Skeletal muscle cell (primary cell): ENCODE results near the gene DNAH6.

ENCODE experiments used
- DNase-seq: peaks from one replicate; pipeline ENCODE4 v3.0.0-alpha.2; 2010; ENCODE audit warnings: low read depth
- H3K4me3 ChIP-seq: 2 replicates; pipeline ENCODE4 v1.5.1; 2011; ENCODE audit warnings: low read depth, mild to moderate bottlenecking, control low read depth, low read length, moderate library complexity

DNAH6 gene

GRCh38 chr2:84669122-84669521, 152.8 kb downstream of the DNAH6 start:
- no peak for DNase-seq
- no peak overlapping the region for H3K4me3 ChIP-seq

DNA sequence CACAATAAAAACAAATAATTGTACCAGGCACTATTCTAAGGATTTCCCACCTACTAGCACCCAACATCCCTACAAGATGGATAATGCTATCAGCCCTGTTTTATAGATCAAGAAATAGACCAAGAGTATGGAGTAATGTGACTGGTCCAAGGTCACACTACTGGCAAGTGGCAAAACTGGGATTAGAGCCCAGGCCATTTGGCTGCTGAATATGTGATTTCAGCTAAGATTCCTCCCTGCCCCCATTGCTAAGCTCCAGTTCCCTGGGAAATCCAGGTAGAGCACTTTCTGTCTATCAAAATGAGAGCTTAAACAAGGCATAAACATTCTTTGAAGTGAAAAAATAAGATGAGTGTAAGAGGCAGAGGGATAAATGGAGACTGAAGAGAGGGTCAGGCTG, 157.8 kb downstream of the DNAH6 start:
- DNase-seq, result no peak
- no peak overlapping the region for H3K4me3 ChIP-seq

GRCh38 chr2:84674586-84674985, 158.3 kb downstream of the DNAH6 start:
- H3K4me3 ChIP-seq, result no peak overlapping the region
- no peak for DNase-seq

- H3K4me3 ChIP-seq, result no peak overlapping the region
- DNase-seq, result peak; percentile 26
Observed at GRCh38 chr2:84676295-84676694, 160.0 kb downstream of the DNAH6 start.

DNA sequence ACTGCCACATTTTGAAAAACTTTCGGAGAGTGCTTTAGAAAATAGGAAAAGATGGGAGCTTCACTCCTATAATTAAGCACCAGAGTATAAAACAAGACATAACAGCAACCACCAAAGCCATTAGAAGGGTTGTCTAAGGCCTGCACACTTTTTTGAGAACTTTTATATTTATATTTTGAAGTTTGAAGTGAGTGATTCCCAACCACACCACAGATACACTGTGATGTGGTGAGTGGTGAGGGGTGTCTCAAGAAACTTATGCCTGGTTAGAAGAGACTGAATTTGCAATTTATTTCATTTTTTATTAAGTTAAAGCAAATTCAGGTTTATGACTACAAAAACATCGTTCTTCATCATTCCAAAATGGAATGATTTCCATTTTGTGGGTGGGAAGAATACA, 161.9 kb downstream of the DNAH6 start:
- no peak overlapping the region for H3K4me3 ChIP-seq
- no peak for DNase-seq

- H3K4me3 ChIP-seq, result no peak overlapping the region
- DNase-seq, result no peak
Observed at GRCh38 chr2:84686783-84687476, 170.6 kb downstream of the DNAH6 start.

GRCh38 chr2:84687498-84688149, 171.3 kb downstream of the DNAH6 start:
- H3K4me3 ChIP-seq, result no peak overlapping the region
- no peak for DNase-seq

GRCh38 chr2:84690225-84690624, 173.9 kb downstream of the DNAH6 start:
- H3K4me3 ChIP-seq, result no peak overlapping the region
- DNase-seq, result no peak

- DNase-seq, result no peak
- no peak overlapping the region for H3K4me3 ChIP-seq
Observed at GRCh38 chr2:84694088-84694622, 177.9 kb downstream of the DNAH6 start.

DNA sequence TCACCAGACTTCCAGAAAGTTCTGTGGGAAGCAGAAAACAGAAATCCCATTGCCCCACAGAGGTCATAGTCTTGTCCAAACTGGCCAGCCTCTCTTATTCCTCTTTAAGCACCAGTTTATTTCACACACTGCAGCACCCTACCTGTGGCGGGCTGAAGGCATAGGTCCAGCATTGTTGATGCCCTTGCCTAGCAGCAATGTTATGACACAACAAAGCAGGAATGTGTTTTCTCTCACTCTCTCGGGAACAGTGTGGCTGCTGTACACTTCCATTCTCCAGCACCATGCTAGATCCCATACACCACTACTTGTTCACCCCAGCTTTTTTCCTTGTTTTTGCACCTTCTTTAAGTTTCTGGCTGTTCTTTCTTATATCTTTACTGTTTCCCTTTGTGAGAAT, 181.6 kb downstream of the DNAH6 start:
- DNase-seq, result no peak
- no peak overlapping the region for H3K4me3 ChIP-seq

DNA sequence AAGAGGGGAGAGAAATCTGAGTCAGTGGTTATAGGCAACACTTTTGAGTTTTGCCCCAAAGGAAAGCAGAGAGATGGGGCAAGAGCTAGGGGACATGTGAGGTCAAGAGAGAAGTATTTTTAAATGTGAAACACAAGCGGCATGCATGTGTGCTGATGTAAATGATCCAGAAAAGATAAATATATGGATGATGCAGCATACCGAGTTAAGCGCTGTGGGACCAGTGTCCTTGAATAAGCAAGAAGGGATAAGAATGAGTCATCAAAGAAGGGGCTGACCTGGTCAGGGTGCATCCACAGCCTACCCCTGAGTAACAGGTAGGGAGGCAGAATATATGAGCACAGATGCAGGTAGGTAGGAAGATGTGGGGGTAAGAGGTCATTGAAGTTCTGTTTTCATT, 183.7 kb downstream of the DNAH6 start:
- no peak overlapping the region for H3K4me3 ChIP-seq
- DNase-seq, result no peak

DNA sequence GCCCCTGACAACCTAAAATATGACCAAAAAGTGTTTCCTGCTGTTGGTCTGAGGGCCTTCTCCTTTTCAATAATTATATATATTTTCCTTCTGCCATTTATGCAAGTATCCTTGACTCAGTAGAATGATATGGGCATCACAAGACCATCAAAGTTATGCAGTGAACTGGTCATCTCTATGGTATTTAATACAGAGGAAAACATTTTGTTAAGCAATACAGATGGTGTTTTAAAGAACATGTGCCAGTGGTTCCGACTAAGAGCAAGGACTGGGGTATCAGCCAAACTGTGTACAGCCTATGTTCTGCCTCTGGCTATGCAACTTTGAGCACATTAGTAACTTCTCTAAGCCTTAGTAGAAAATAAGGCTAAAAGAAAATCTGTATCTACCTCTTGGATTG, 185.6 kb downstream of the DNAH6 start:
- peak; percentile 78 for DNase-seq
- H3K4me3 ChIP-seq, result no peak overlapping the region

DNA sequence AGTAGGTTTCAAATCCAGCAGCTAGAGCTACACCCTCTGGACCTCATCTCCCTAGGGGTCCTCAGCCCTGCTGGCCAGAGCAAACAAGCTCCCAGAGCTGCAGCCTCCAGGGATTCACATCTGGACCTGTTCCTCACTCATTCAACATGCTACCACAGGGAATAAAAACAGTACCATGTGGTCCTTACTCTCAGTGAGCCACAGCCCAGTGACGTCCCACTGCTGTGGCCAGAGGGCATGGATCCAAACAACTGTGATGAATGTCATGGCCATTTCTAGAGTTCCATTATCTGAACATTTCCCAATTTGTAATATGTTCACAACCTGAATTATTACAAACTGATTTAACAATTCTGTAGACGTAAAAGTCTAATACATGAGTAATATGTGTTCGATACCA, 186.6 kb downstream of the DNAH6 start:
- no peak for DNase-seq
- H3K4me3 ChIP-seq, result no peak overlapping the region

DNA sequence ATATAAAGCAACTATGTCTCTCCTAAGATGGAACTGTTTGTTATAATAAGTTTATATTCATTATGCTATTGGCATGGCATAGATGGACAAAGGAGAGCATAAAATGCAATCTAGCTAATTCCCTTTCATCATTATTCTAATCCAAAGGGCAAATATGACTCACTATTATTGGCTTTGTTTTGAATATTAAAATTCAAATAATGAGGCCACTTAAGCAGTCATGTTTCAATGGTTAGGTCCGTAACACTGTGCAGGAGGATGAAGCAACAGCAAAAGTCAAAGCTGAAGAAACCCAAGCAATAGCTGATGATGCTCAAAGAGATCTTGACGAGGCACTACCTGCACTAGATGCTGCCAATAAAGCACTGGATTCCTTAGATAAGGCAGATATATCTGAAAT, 187.5 kb downstream of the DNAH6 start:
- H3K4me3 ChIP-seq, result no peak overlapping the region
- DNase-seq, result no peak

- no peak overlapping the region for H3K4me3 ChIP-seq
- DNase-seq, result peak; percentile 34
Observed at GRCh38 chr2:84704505-84705244, 188.4 kb downstream of the DNAH6 start.

GRCh38 chr2:84705858-84706257, 189.6 kb downstream of the DNAH6 start:
- H3K4me3 ChIP-seq, result no peak overlapping the region
- DNase-seq, result no peak

DNA sequence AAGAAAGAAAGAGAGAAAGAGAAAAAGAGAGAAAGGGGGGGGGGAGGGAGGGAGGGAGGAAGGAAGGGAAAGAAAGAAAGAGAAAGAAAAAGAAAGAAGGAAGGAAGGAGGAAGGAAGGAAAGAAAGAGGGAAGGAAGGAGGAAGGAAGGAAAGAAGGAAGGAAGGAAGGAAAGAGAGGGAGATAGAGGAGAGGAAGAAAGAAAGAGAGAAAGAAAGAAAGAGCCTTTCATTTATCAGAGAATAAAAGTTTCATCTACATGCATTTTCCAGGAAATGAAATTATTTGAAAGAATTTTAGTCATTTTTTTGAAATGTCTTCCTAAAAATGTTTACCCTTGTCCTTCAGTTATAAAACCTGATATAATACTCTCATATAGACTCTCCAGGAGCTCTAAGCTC, 192.1 kb downstream of the DNAH6 start:
- no peak overlapping the region for H3K4me3 ChIP-seq
- no peak for DNase-seq

GRCh38 chr2:84711651-84712050, 195.4 kb downstream of the DNAH6 start:
- DNase-seq, result no peak
- H3K4me3 ChIP-seq, result no peak overlapping the region

DNA sequence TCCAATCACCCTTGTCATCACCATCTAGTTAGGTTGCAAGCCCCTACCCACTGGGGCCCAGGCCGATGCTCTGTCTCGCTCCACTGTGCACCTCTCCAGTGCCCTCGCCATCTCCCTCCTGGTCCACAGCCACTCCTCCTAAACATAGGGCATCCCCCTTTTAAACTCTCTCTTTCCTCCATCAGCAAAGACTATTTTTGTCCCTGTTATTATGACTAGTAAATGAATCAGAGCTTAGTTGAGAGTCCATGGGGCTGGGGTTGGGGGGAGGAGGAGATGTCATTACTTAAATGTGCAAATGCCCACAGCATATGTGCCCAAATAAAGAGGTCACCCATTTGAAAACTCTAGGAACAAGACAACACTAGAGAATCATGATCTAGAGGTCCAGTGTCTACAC, 197.1 kb downstream of the DNAH6 start:
- no peak for DNase-seq

GRCh38 chr2:84716564-84716963, 200.3 kb downstream of the DNAH6 start:
- no peak for DNase-seq
- H3K4me3 ChIP-seq, result no peak overlapping the region

More for the DNA sequence above, 197.1 kb downstream of the DNAH6 start:
- H3K4me3 ChIP-seq, result no peak overlapping the region
